ENCODE results near the gene RASD2. TPM values are rescaled to one million over a fixed set of nuclear protein-coding genes. Genes with fewer than 3 reads are reported as not detected.

The RASD2 gene
- total and polyA plus RNA-seq, 2 experiments from 2014 or later: 1.2 to 3.6 TPM

GRCh38 chr22:35599364-35599763, 58.7 kb downstream of the RASD2 start:
- no peak overlapping the region for H3K27ac ChIP-seq (ENCODE audit: low read depth)
- no peaks in the 10 kb centered on the region for H3K9me2 ChIP-seq (ENCODE audit: insufficient read depth)
- Mint-ChIP-seq H3K27me3 (ENCODE audit: insufficient read depth, low read depth, poor library complexity) (peaks cover 14% of the 10 kb centered on the region), H3K36me3 (ENCODE audit: low read depth) (no peaks in the 10 kb centered on the region), H3K9me3 (no peaks in the 10 kb centered on the region; the same call in 2 of the 3 replicates), H3K27ac (no peak overlapping the region), H3K4me1 (0 out of 3 replicates have a peak, but pooled peaks cover 2% of the 10 kb centered on the region), H3K4me3 (no peak overlapping the region)
- no peak overlapping the region for H3K4me2 ChIP-seq
- peaks cover 9% of the 10 kb centered on the region; the same call in 1 of the 2 replicates for H3F3A ChIP-seq (replicated peaks; ENCODE audit: low read depth)
- no peaks in the 10 kb centered on the region for H3K27me3 ChIP-seq (ENCODE audit: insufficient read depth)
- no peak overlapping the region for H2AFZ ChIP-seq
- H3K4me1 ChIP-seq (ENCODE audit: insufficient read depth): no peaks in the 10 kb centered on the region
- TF ChIP-seq STAT1 (IDR thresholded peaks at IDR 0.05; ENCODE audit: unreplicated experiment) (no peak), JUNB (IDR thresholded peaks at IDR 0.05; ENCODE audit: unreplicated experiment) (no peak), POLR2AphosphoS5 (IDR thresholded peaks at IDR 0.05; ENCODE audit: low read depth) (no peak)
- H3K4me3 ChIP-seq: no peak overlapping the region
- DNase-seq (ENCODE audit: low spot score) (no peak), ATAC-seq (no peak)
- H3K79me2 ChIP-seq (replicated peaks; ENCODE audit: insufficient read depth): no peaks in the 10 kb centered on the region
- no peaks in the 10 kb centered on the region for H3K36me3 ChIP-seq (ENCODE audit: insufficient read depth)
- no peaks in the 10 kb centered on the region for H4K20me1 ChIP-seq (replicated peaks; ENCODE audit: insufficient read depth)

- Histone ChIP-seq H3K4me1 (ENCODE audit: insufficient read depth) (no peaks in the 10 kb centered on the region), H3K27me3 (ENCODE audit: insufficient read depth) (no peaks in the 10 kb centered on the region), H3K9me2 (ENCODE audit: insufficient read depth) (no peaks in the 10 kb centered on the region), H3K4me3 (no peak overlapping the region), H3K36me3 (ENCODE audit: insufficient read depth) (no peaks in the 10 kb centered on the region), H4K20me1 (replicated peaks; ENCODE audit: insufficient read depth) (no peaks in the 10 kb centered on the region), H3F3A (replicated peaks; ENCODE audit: low read depth) (peaks cover 9% of the 10 kb centered on the region; the same call in 1 of the 2 replicates), H3K79me2 (replicated peaks; ENCODE audit: insufficient read depth) (no peaks in the 10 kb centered on the region), H3K27ac (ENCODE audit: low read depth) (no peak overlapping the region), H2AFZ (no peak overlapping the region), H3K4me2 (no peak overlapping the region)
- ATAC-seq (no peak), DNase-seq (ENCODE audit: low spot score) (no peak)
- Mint-ChIP-seq H3K27ac (no peak overlapping the region), H3K36me3 (ENCODE audit: low read depth) (no peaks in the 10 kb centered on the region), H3K27me3 (ENCODE audit: insufficient read depth, low read depth, poor library complexity) (peaks cover 14% of the 10 kb centered on the region), H3K9me3 (no peaks in the 10 kb centered on the region; the same call in 2 of the 3 replicates), H3K4me1 (0 out of 3 replicates have a peak, but pooled peaks cover 2% of the 10 kb centered on the region), H3K4me3 (no peak overlapping the region)
- TF ChIP-seq JUNB (IDR thresholded peaks at IDR 0.05; ENCODE audit: unreplicated experiment): no peak
- no peak for TF ChIP-seq EZH2phosphoT487 (IDR thresholded peaks at IDR 0.05; ENCODE audit: unreplicated experiment)
- no peak for TF ChIP-seq REST (IDR thresholded peaks at IDR 0.05; ENCODE audit: unreplicated experiment)
- TF ChIP-seq POLR2AphosphoS5 (IDR thresholded peaks at IDR 0.05; ENCODE audit: low read depth): no peak
- TF ChIP-seq ETS1 (IDR thresholded peaks at IDR 0.05): no peak
- no peak for TF ChIP-seq ZNF331 (CRISPR knock-in tag; IDR thresholded peaks at IDR 0.05; ENCODE audit: low read depth)
These were observed 59.8 kb downstream of the RASD2 start for GRCh38 chr22:35600476-35600875.

Measured in GM23338 (cell line).